GM12878 (cell line): ENCODE data around the gene HIRA. TPM values are rescaled to one million over a fixed set of nuclear protein-coding genes. Genes with fewer than 3 reads are reported as not detected.
"Not testable (repeated sequence)": the region's sequence is repeated elsewhere in the genome, so short reads cannot be mapped to it uniquely, and the experiment has no call there.

Source experiments
- ATAC-seq: fragments of 200-7000 bp; cut with Tn5 transposase; 3 replicates; pipeline ENCODE4 v1.9.1; 2020; ENCODE audit warnings: mild to moderate bottlenecking, moderate library complexity
- BruUV-seq: library from RNA; stranded (reverse); fragments of 400-500 nt; replicated peaks from 2 replicates; lab custom pipeline; 2021; lab: Mats Ljungman, UMichigan
- CTCF ChIA-PET: fragments of 300-600 bp; sonication (Branson Sonifier 250); formaldehyde crosslinking; extraction: SDS; loops from one replicate; lab custom pipeline; 2021; ENCODE audit warnings: inconsistent platforms; lab: Yijun Ruan, JAX
- POLR2A ChIA-PET: fragments of 350-600 bp; formaldehyde crosslinking; extraction: SDS; loops from one replicate; lab custom pipeline; 2021; ENCODE audit warnings: inconsistent platforms; lab: Charles Lee
- RAD21 ChIA-PET: fragments of 300-600 bp; sonication (Branson Sonifier 250); formaldehyde crosslinking; loops from one replicate; lab custom pipeline; 2023; ENCODE audit warnings: antibody characterized with exemption; ENCODE audit not compliant: unreplicated experiment; lab: Charles Lee
- SMC1A ChIA-PET: fragments of 300-600 bp; sonication (Branson Sonifier 250); formaldehyde crosslinking; loops from one replicate; lab custom pipeline; 2023; ENCODE audit not compliant: unreplicated experiment, uncharacterized antibody; lab: Charles Lee
- DNase-seq: peaks from one replicate; pipeline ENCODE4 v3.0.0-alpha.2; 2011; ENCODE audit warnings: low read depth, low spot score
- FAIRE-seq: peaks from 3 replicates; lab custom pipeline; 2011; peaks lifted over from hg19 to GRCh38; lab: Jason Lieb, UNC
- H2AFZ ChIP-seq: 2 replicates; pipeline ENCODE4 v1.6.0; 2011; ENCODE audit warnings: low read depth, low read length, control low read depth; ENCODE audit not compliant: control insufficient read depth
- H3K27ac ChIP-seq: 2 replicates; pipeline ENCODE4 v1.5.1; 2011; ENCODE audit warnings: control low read depth; ENCODE audit not compliant: control insufficient read depth, insufficient read depth
- H3K27me3 ChIP-seq, 2 experiments: replicated peaks in 1 of 2; 2 replicates each; pipeline versions ENCODE4 v1.6.0 to v1.6.1; 2011; ENCODE audit warnings: low read length in 1 of 2; ENCODE audit not compliant: control insufficient read depth in 2 of 2, insufficient read depth in 2 of 2
- H3K36me3 ChIP-seq, 2 experiments: 2 replicates each; pipeline ENCODE4 v1.5.1; 2011; ENCODE audit warnings: low read length in 1 of 2; ENCODE audit not compliant: control insufficient read depth in 2 of 2, insufficient read depth in 2 of 2
- H3K4me1 ChIP-seq: 2 replicates; pipeline ENCODE4 v1.6.1; 2011; ENCODE audit warnings: mild to moderate bottlenecking, low read length, moderate library complexity, mixed read lengths; ENCODE audit not compliant: control insufficient read depth, insufficient read depth
- H3K4me2 ChIP-seq: 2 replicates; pipeline ENCODE4 v1.6.0; 2011; ENCODE audit warnings: control low read depth; ENCODE audit not compliant: control insufficient read depth, insufficient read depth
- H3K4me3 ChIP-seq: fragments of 200-600 bp; sonication (generic); 2 replicates; pipeline ENCODE4 v1.5.1; 2016
- H3K79me2 ChIP-seq: 2 replicates; pipeline ENCODE4 v1.6.0; 2011; ENCODE audit warnings: low read length; ENCODE audit not compliant: control insufficient read depth, insufficient read depth
- H3K9ac ChIP-seq: 2 replicates; pipeline ENCODE4 v1.8.0; 2011; ENCODE audit warnings: low read length, control low read depth, mixed read lengths; ENCODE audit not compliant: control insufficient read depth, insufficient read depth
- H3K9me3 ChIP-seq: replicated peaks from 3 replicates; pipeline ENCODE4 v1.5.1; 2011; ENCODE audit warnings: mild to moderate bottlenecking, low read length; ENCODE audit not compliant: control insufficient read depth, insufficient read depth
- H4K20me1 ChIP-seq: 2 replicates; pipeline ENCODE4 v1.6.0; 2011; ENCODE audit not compliant: control insufficient read depth, insufficient read depth
- BHLHE40 ChIP-seq, 2 experiments: fragments of 450-650 bp in 1 of 2; IDR thresholded peaks; 2 replicates each; pipeline ENCODE4 v1.6.1; 2011 to 2017; ENCODE audit warnings: low read depth in 2 of 2, borderline replicate concordance in 1 of 2, improper control_type of control experiment in 1 of 2, low read length in 1 of 2, mild to moderate bottlenecking in 1 of 2
- MXI1 ChIP-seq: fragments of 150-350 bp; IDR thresholded peaks from 2 replicates; pipeline ENCODE4 v1.6.1; 2011; ENCODE audit warnings: low read depth, mild to moderate bottlenecking, inconsistent platforms, low read length, improper control_type of control experiment
- NBN ChIP-seq: fragments of 450-650 bp; IDR thresholded peaks from 2 replicates; pipeline ENCODE4 v1.6.1; 2016
- RUNX3 ChIP-seq: IDR thresholded peaks from 2 replicates; pipeline ENCODE4 v1.6.1; 2012; ENCODE audit warnings: low read length, inconsistent platforms
- SMAD1 ChIP-seq: fragments of 450-650 bp; IDR thresholded peaks from 2 replicates; pipeline ENCODE4 v1.6.1; 2018; ENCODE audit warnings: mild to moderate bottlenecking, low read depth; ENCODE audit not compliant: partially characterized antibody
- WGBS: methylation state at CpG from one replicate; pipeline ENCODE4 v1.1.6; 2016; ENCODE audit warnings: low lambda C conversion rate; ENCODE audit not compliant: insufficient replicate concordance, insufficient coverage; ENCODE audit errors: missing lambda C conversion rate; 5-methylcytosine and 5-hydroxymethylcytosine counted together
- in situ Hi-C: fragments of 300-500 bp; cut with MboI; formaldehyde crosslinking; loops from 9 replicates; pipeline ENCODE4 v1.14.3; 2018; ENCODE audit warnings: mixed read lengths
- intact Hi-C: fragments of 100-400 bp; cut with micrococcal nuclease; formaldehyde crosslinking; loops from one replicate; pipeline ENCODE4 v1.14.2; 2022; ENCODE audit not compliant: unreplicated experiment
- polyA plus RNA-seq, 11 experiments: library from polyadenylated mRNA; depleted of rRNA in 4 of 11; unstranded in 6 of 11; stranded (reverse) in 5 of 11; fragments of >200 nt; fragmentation: Nextera tagmentation in 4 of 11; fragmentation: Illumina TruSeq in 1 of 11; extraction: Ambion mirVana in 4 of 11; extraction: Trizol in 1 of 11; gene quantifications; 1 replicate in 1 of 11; 2 replicates in 10 of 11; pipeline versions ENCODE4 v1.2.1 to v1.2.3, GENCODE V29; 2011 to 2016; ENCODE audit warnings: inconsistent platforms in 2 of 11, missing spikeins in 2 of 11, low read depth in 1 of 11
- total RNA-seq, 4 experiments: library from RNA; depleted of rRNA in 3 of 4; stranded (reverse); fragments of >200 nt in 3 of 4; fragmentation: Illumina TruSeq in 1 of 4; extraction: Trizol in 1 of 4; gene quantifications; 2 replicates each; pipeline versions ENCODE4 v1.2.1 to v1.2.3, GENCODE V29; 2013 to 2021
- TF ChIP-seq, protein P1 (sequence below): fragments of 450-650 bp; formaldehyde crosslinking; IDR thresholded peaks from 2 replicates; pipeline ENCODE4 v1.4.0; 2020; ENCODE audit warnings: mild to moderate bottlenecking, moderate library complexity
- TF ChIP-seq, protein P2 (sequence below): IDR thresholded peaks from 2 replicates; pipeline ENCODE4 v1.6.1; 2012; ENCODE audit warnings: improper control_type of control experiment, low read depth, low read length; ENCODE audit not compliant: insufficient replicate concordance
- TF ChIP-seq, protein P3 (sequence below): IDR thresholded peaks from 2 replicates; pipeline ENCODE4 v1.6.1; 2011; ENCODE audit warnings: borderline replicate concordance, low read depth, mild to moderate bottlenecking, moderate library complexity, low read length; ENCODE audit not compliant: insufficient read depth, poor library complexity, severe bottlenecking

HIRA gene
- total and polyA plus RNA-seq, 10 of the 15 experiments (the other 5 are each of a cell fraction or from before 2014, with no cell fraction given), result 0.34 to 32.7 (median 14.5) TPM

DNA sequence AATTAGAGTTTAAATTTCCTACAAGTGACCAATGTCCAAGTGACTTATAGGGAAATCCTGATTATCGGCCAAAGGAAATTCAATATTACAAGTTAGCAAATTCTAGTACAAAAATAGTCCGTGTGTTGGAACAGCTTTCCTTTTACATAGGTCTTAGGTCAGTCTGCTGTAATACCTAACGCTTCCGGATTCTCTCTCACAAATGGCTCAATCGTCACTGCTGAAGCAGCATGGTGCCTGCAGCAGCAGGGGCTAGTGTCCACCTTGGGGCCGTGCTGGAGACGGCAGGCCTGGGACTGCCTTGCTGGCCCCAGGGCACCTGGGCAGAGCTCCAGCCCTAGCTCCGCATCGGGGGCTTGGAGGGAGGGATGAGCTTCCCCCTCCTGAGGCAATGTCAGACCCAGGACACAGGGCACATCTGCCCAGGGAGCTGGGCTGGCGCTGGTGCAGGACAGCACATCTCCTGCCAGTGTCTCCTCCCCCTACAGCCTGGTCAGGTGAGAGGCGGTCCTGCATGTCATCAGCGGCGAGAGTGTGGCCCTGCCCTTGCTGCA lies 100.6 kb downstream of the HIRA start (continued):
- TF ChIP-seq, protein P1, sequence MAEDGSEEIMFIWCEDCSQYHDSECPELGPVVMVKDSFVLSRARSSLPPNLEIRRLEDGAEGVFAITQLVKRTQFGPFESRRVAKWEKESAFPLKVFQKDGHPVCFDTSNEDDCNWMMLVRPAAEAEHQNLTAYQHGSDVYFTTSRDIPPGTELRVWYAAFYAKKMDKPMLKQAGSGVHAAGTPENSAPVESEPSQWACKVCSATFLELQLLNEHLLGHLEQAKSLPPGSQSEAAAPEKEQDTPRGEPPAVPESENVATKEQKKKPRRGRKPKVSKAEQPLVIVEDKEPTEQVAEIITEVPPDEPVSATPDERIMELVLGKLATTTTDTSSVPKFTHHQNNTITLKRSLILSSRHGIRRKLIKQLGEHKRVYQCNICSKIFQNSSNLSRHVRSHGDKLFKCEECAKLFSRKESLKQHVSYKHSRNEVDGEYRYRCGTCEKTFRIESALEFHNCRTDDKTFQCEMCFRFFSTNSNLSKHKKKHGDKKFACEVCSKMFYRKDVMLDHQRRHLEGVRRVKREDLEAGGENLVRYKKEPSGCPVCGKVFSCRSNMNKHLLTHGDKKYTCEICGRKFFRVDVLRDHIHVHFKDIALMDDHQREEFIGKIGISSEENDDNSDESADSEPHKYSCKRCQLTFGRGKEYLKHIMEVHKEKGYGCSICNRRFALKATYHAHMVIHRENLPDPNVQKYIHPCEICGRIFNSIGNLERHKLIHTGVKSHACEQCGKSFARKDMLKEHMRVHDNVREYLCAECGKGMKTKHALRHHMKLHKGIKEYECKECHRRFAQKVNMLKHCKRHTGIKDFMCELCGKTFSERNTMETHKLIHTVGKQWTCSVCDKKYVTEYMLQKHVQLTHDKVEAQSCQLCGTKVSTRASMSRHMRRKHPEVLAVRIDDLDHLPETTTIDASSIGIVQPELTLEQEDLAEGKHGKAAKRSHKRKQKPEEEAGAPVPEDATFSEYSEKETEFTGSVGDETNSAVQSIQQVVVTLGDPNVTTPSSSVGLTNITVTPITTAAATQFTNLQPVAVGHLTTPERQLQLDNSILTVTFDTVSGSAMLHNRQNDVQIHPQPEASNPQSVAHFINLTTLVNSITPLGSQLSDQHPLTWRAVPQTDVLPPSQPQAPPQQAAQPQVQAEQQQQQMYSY, result no peak
- TF ChIP-seq, protein P2, sequence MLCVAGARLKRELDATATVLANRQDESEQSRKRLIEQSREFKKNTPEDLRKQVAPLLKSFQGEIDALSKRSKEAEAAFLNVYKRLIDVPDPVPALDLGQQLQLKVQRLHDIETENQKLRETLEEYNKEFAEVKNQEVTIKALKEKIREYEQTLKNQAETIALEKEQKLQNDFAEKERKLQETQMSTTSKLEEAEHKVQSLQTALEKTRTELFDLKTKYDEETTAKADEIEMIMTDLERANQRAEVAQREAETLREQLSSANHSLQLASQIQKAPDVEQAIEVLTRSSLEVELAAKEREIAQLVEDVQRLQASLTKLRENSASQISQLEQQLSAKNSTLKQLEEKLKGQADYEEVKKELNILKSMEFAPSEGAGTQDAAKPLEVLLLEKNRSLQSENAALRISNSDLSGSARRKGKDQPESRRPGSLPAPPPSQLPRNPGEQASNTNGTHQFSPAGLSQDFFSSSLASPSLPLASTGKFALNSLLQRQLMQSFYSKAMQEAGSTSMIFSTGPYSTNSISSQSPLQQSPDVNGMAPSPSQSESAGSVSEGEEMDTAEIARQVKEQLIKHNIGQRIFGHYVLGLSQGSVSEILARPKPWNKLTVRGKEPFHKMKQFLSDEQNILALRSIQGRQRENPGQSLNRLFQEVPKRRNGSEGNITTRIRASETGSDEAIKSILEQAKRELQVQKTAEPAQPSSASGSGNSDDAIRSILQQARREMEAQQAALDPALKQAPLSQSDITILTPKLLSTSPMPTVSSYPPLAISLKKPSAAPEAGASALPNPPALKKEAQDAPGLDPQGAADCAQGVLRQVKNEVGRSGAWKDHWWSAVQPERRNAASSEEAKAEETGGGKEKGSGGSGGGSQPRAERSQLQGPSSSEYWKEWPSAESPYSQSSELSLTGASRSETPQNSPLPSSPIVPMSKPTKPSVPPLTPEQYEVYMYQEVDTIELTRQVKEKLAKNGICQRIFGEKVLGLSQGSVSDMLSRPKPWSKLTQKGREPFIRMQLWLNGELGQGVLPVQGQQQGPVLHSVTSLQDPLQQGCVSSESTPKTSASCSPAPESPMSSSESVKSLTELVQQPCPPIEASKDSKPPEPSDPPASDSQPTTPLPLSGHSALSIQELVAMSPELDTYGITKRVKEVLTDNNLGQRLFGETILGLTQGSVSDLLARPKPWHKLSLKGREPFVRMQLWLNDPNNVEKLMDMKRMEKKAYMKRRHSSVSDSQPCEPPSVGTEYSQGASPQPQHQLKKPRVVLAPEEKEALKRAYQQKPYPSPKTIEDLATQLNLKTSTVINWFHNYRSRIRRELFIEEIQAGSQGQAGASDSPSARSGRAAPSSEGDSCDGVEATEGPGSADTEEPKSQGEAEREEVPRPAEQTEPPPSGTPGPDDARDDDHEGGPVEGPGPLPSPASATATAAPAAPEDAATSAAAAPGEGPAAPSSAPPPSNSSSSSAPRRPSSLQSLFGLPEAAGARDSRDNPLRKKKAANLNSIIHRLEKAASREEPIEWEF, result no peak
- no peak for TF ChIP-seq MXI1
- TF ChIP-seq NBN, result no peak
- no peak for TF ChIP-seq BHLHE40 (IDR thresholded peaks at IDR 0.05; ENCODE audit: borderline replicate concordance in 1 of 2, low read depth in 2 of 2, low read length in 1 of 2)
- TF ChIP-seq SMAD1, result no peak
- TF ChIP-seq, protein P3, sequence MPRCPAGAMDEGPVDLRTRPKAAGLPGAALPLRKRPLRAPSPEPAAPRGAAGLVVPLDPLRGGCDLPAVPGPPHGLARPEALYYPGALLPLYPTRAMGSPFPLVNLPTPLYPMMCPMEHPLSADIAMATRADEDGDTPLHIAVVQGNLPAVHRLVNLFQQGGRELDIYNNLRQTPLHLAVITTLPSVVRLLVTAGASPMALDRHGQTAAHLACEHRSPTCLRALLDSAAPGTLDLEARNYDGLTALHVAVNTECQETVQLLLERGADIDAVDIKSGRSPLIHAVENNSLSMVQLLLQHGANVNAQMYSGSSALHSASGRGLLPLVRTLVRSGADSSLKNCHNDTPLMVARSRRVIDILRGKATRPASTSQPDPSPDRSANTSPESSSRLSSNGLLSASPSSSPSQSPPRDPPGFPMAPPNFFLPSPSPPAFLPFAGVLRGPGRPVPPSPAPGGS, result no peak
- no peak for TF ChIP-seq RUNX3

DNA sequence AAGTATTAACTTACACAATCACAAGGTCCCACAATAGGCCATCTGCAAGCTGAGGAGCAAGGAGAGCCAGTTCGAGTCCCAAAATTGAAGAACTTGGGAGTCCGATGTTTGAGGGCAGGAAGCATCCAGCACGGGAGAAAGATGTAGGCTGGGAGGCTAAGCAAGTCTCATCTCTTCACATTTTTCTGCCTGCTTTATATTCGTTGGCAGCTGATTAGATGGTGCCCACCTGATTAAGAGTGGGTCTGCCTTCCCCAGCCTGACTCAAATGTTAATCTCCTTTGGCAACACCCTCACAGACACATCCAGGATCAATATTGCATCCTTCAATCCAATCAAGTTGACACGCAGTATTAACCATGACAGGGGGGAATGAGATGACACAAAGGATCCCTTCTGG lies 101.3 kb downstream of the HIRA start:
- H3K27ac ChIP-seq, H3K9ac ChIP-seq, ATAC-seq, H4K20me1 ChIP-seq, SMC1A ChIA-PET, H2AFZ ChIP-seq, H3K4me1 ChIP-seq, DNase-seq, POLR2A ChIA-PET, in situ Hi-C loops, H3K4me3 ChIP-seq, FAIRE-seq, H3K79me2 ChIP-seq, CTCF ChIA-PET, BruUV-seq, H3K27me3 ChIP-seq, H3K9me3 ChIP-seq, RAD21 ChIA-PET, H3K4me2 ChIP-seq, intact Hi-C loops: not testable (repeated sequence)
- peaks cover 12 to 14% of the 10 kb centered on the region in 2 experiments for H3K36me3 ChIP-seq
- WGBS, result 86% methylated on average over 5 of the region's 5 CpGs
